ENCODE data around the gene CD1B. TPM values are rescaled to one million over a fixed set of nuclear protein-coding genes. Genes with fewer than 3 reads are reported as not detected.
"Not testable (repeated sequence)": the region's sequence is repeated elsewhere in the genome, so short reads cannot be mapped to it uniquely, and the experiment has no call there.

The CD1B gene
- total RNA-seq: not detected in 2 replicates

GRCh38 chr1:158331481-158332150, at the start of gene CD1B:
CD1B (minus strand) TSS chr1:158331531; CDS start chr1:158331423, 108 bp downstream.
- DNase-seq (ENCODE audit: low read depth in 2 of 2): no peak

GRCh38 chr1:158374860-158375259, 43.5 kb upstream of the CD1B start:
- no peak for DNase-seq (ENCODE audit: low read depth in 2 of 2)

- not testable (repeated sequence) for DNase-seq (ENCODE audit: low read depth in 2 of 2)
Observed at GRCh38 chr1:158374101-158374500, 42.8 kb upstream of the CD1B start.

GRCh38 chr1:158371188-158371953, 40.0 kb upstream of the CD1B start:
- no peak for DNase-seq (ENCODE audit: low read depth in 2 of 2)

GRCh38 chr1:158366783-158367182, 35.5 kb upstream of the CD1B start:
- DNase-seq (ENCODE audit: low read depth in 2 of 2): no peak

- DNase-seq (ENCODE audit: low read depth in 2 of 2): no peak
Observed at GRCh38 chr1:158362941-158363340, 31.6 kb upstream of the CD1B start.

- no peak for DNase-seq (ENCODE audit: low read depth in 2 of 2)
Observed at GRCh38 chr1:158362482-158362881, 31.2 kb upstream of the CD1B start.

- no peak for DNase-seq (ENCODE audit: low read depth in 2 of 2)
Observed at GRCh38 chr1:158357441-158357840, 26.1 kb upstream of the CD1B start.

- DNase-seq (ENCODE audit: low read depth in 2 of 2): no peak
Observed at GRCh38 chr1:158356616-158357015, 25.3 kb upstream of the CD1B start.

- DNase-seq (ENCODE audit: low read depth in 2 of 2): no peak
Observed at GRCh38 chr1:158355773-158356285, 24.5 kb upstream of the CD1B start.

- DNase-seq (ENCODE audit: low read depth in 2 of 2): no peak
Observed at GRCh38 chr1:158354255-158354654, 22.9 kb upstream of the CD1B start.

- DNase-seq (ENCODE audit: low read depth in 2 of 2): no peak
Observed at GRCh38 chr1:158353303-158354075, 22.2 kb upstream of the CD1B start, which contains the start of gene CD1E. CD1E (plus strand) TSS chr1:158353894; CDS start chr1:158353989, 95 bp downstream.

GRCh38 chr1:158348946-158349345, 17.6 kb upstream of the CD1B start:
- DNase-seq (ENCODE audit: low read depth in 2 of 2): not testable (repeated sequence)

GRCh38 chr1:158336413-158336812, 5.1 kb upstream of the CD1B start:
- not testable (repeated sequence) for DNase-seq (ENCODE audit: low read depth in 2 of 2)

- no peak for DNase-seq (ENCODE audit: low read depth in 2 of 2)
Observed at GRCh38 chr1:158335213-158335532, 3.8 kb upstream of the CD1B start.

GRCh38 chr1:158334526-158335212, 3.3 kb upstream of the CD1B start:
- DNase-seq (ENCODE audit: low read depth in 2 of 2): no peak

- no peak for DNase-seq (ENCODE audit: low read depth in 2 of 2)
Observed at GRCh38 chr1:158333405-158334155, 2.2 kb upstream of the CD1B start.

GRCh38 chr1:158331106-158331425, 265 bp downstream of the CD1B start:
- no peak for DNase-seq (ENCODE audit: low read depth in 2 of 2)

- no peak for DNase-seq (ENCODE audit: low read depth in 2 of 2)
Observed at GRCh38 chr1:158330391-158331105, 783 bp downstream of the CD1B start.

GRCh38 chr1:158329733-158330132, 1.6 kb downstream of the CD1B start:
- peak in 1 of 2 donors; percentile 13 for DNase-seq (ENCODE audit: low read depth in 2 of 2)
